GM12878 (cell line): ENCODE results near the gene MGLL. TPM values are rescaled to one million over a fixed set of nuclear protein-coding genes. Genes with fewer than 3 reads are reported as not detected.

Experiments used
- ATAC-seq: fragments of 200-7000 bp; cut with Tn5 transposase; 3 replicates; pipeline ENCODE4 v1.9.1; 2020; ENCODE audit warnings: mild to moderate bottlenecking, moderate library complexity
- BruUV-seq: library from RNA; stranded (reverse); fragments of 400-500 nt; replicated peaks from 2 replicates; lab custom pipeline; 2021; lab: Mats Ljungman, UMichigan
- CTCF ChIA-PET: fragments of 300-600 bp; sonication (Branson Sonifier 250); formaldehyde crosslinking; extraction: SDS; loops from one replicate; lab custom pipeline; 2021; ENCODE audit warnings: inconsistent platforms; lab: Yijun Ruan, JAX
- POLR2A ChIA-PET: fragments of 350-600 bp; formaldehyde crosslinking; extraction: SDS; loops from one replicate; lab custom pipeline; 2021; ENCODE audit warnings: inconsistent platforms; lab: Charles Lee
- RAD21 ChIA-PET: fragments of 300-600 bp; sonication (Branson Sonifier 250); formaldehyde crosslinking; loops from one replicate; lab custom pipeline; 2023; ENCODE audit warnings: antibody characterized with exemption; ENCODE audit not compliant: unreplicated experiment; lab: Charles Lee
- SMC1A ChIA-PET: fragments of 300-600 bp; sonication (Branson Sonifier 250); formaldehyde crosslinking; loops from one replicate; lab custom pipeline; 2023; ENCODE audit not compliant: unreplicated experiment, uncharacterized antibody; lab: Charles Lee
- DNase-seq: peaks from one replicate; pipeline ENCODE4 v3.0.0-alpha.2; 2011; ENCODE audit warnings: low read depth, low spot score
- FAIRE-seq: peaks from 3 replicates; lab custom pipeline; 2011; peaks lifted over from hg19 to GRCh38; lab: Jason Lieb, UNC
- H2AFZ ChIP-seq: 2 replicates; pipeline ENCODE4 v1.6.0; 2011; ENCODE audit warnings: low read depth, low read length, control low read depth; ENCODE audit not compliant: control insufficient read depth
- H3K27ac ChIP-seq: 2 replicates; pipeline ENCODE4 v1.5.1; 2011; ENCODE audit warnings: control low read depth; ENCODE audit not compliant: control insufficient read depth, insufficient read depth
- H3K27me3 ChIP-seq, 2 experiments: replicated peaks in 1 of 2; 2 replicates each; pipeline versions ENCODE4 v1.6.0 to v1.6.1; 2011; ENCODE audit warnings: low read length in 1 of 2; ENCODE audit not compliant: control insufficient read depth in 2 of 2, insufficient read depth in 2 of 2
- H3K36me3 ChIP-seq, 2 experiments: 2 replicates each; pipeline ENCODE4 v1.5.1; 2011; ENCODE audit warnings: low read length in 1 of 2; ENCODE audit not compliant: control insufficient read depth in 2 of 2, insufficient read depth in 2 of 2
- H3K4me1 ChIP-seq: 2 replicates; pipeline ENCODE4 v1.6.1; 2011; ENCODE audit warnings: mild to moderate bottlenecking, low read length, moderate library complexity, mixed read lengths; ENCODE audit not compliant: control insufficient read depth, insufficient read depth
- H3K4me2 ChIP-seq: 2 replicates; pipeline ENCODE4 v1.6.0; 2011; ENCODE audit warnings: control low read depth; ENCODE audit not compliant: control insufficient read depth, insufficient read depth
- H3K4me3 ChIP-seq: fragments of 200-600 bp; sonication (generic); 2 replicates; pipeline ENCODE4 v1.5.1; 2016
- H3K79me2 ChIP-seq: 2 replicates; pipeline ENCODE4 v1.6.0; 2011; ENCODE audit warnings: low read length; ENCODE audit not compliant: control insufficient read depth, insufficient read depth
- H3K9ac ChIP-seq: 2 replicates; pipeline ENCODE4 v1.8.0; 2011; ENCODE audit warnings: low read length, control low read depth, mixed read lengths; ENCODE audit not compliant: control insufficient read depth, insufficient read depth
- H3K9me3 ChIP-seq: replicated peaks from 3 replicates; pipeline ENCODE4 v1.5.1; 2011; ENCODE audit warnings: mild to moderate bottlenecking, low read length; ENCODE audit not compliant: control insufficient read depth, insufficient read depth
- H4K20me1 ChIP-seq: 2 replicates; pipeline ENCODE4 v1.6.0; 2011; ENCODE audit not compliant: control insufficient read depth, insufficient read depth
- IKZF2 ChIP-seq, 2 experiments: fragments of 450-650 bp; IDR thresholded peaks; 2 replicates each; pipeline ENCODE4 v1.6.1; 2017; ENCODE audit warnings: mild to moderate bottlenecking in 2 of 2, moderate library complexity in 2 of 2
- SREBF2 ChIP-seq: IDR thresholded peaks from 2 replicates; pipeline ENCODE4 v1.6.1; 2012; ENCODE audit warnings: mild to moderate bottlenecking, low read length
- TCF12 ChIP-seq: IDR thresholded peaks from 2 replicates; pipeline ENCODE4 v1.6.1; 2011; ENCODE audit warnings: low read depth, mild to moderate bottlenecking, low read length
- TCF3 ChIP-seq: IDR thresholded peaks from 2 replicates; pipeline ENCODE4 v1.6.1; 2012; ENCODE audit warnings: low read depth, mild to moderate bottlenecking, low read length, borderline replicate concordance; ENCODE audit not compliant: insufficient read depth
- WGBS: methylation state at CpG from one replicate; pipeline ENCODE4 v1.1.6; 2016; ENCODE audit warnings: low lambda C conversion rate; ENCODE audit not compliant: insufficient replicate concordance, insufficient coverage; ENCODE audit errors: missing lambda C conversion rate; 5-methylcytosine and 5-hydroxymethylcytosine counted together
- in situ Hi-C: fragments of 300-500 bp; cut with MboI; formaldehyde crosslinking; loops from 9 replicates; pipeline ENCODE4 v1.14.3; 2018; ENCODE audit warnings: mixed read lengths
- intact Hi-C: fragments of 100-400 bp; cut with micrococcal nuclease; formaldehyde crosslinking; loops from one replicate; pipeline ENCODE4 v1.14.2; 2022; ENCODE audit not compliant: unreplicated experiment
- polyA plus RNA-seq, 11 experiments: library from polyadenylated mRNA; depleted of rRNA in 4 of 11; unstranded in 6 of 11; stranded (reverse) in 5 of 11; fragments of >200 nt; fragmentation: Nextera tagmentation in 4 of 11; fragmentation: Illumina TruSeq in 1 of 11; extraction: Ambion mirVana in 4 of 11; extraction: Trizol in 1 of 11; gene quantifications; 1 replicate in 1 of 11; 2 replicates in 10 of 11; pipeline versions ENCODE4 v1.2.1 to v1.2.3, GENCODE V29; 2011 to 2016; ENCODE audit warnings: inconsistent platforms in 2 of 11, missing spikeins in 2 of 11, low read depth in 1 of 11
- total RNA-seq, 4 experiments: library from RNA; depleted of rRNA in 3 of 4; stranded (reverse); fragments of >200 nt in 3 of 4; fragmentation: Illumina TruSeq in 1 of 4; extraction: Trizol in 1 of 4; gene quantifications; 2 replicates each; pipeline versions ENCODE4 v1.2.1 to v1.2.3, GENCODE V29; 2013 to 2021
- TF ChIP-seq, protein P1 (sequence below): fragments of 150-350 bp; IDR thresholded peaks from 2 replicates; pipeline ENCODE4 v1.6.1; 2014; ENCODE audit warnings: mild to moderate bottlenecking, low read depth, low read length

Gene MGLL
- total and polyA plus RNA-seq, 10 of the 15 experiments (the other 5 are each of a cell fraction or from before 2014, with no cell fraction given), result 44.9 to 177 (median 72.9) TPM

DNA sequence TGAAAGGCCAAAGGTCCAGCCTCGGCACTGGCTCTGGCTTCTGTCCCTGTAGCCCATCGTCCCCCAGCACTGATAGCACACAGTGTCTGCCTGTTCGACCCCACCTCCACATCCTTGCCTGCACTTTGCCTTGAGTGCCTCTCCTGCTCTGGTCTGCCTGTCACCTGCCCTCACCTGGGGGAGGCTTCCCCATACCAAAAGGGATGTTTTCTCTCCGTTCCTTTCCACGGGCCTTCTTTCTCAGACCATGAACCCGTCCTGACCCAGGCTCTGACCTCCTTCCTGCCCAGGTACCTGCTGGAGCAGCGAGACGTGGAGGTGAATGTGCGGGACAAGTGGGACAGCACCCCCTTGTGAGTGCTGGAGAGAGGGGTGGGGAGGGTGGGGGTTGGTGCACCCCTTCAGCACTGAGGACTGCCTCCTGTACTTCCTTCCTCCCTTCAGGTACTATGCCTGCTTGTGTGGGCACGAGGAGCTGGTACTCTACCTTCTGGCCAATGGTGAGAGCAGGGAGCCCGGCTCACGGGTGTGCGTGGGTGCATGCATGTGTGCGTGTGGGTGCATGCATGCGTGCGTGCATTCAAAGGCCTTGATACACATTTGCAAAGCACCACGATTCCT, 148.1 kb downstream of the MGLL start:
- POLR2A ChIA-PET, result no interaction called here
- intact Hi-C loops (no loop called here), in situ Hi-C loops (no loop called here)
- TF ChIP-seq TCF3 (0 out of 2 replicates have a peak, but pooled peaks have one; percentile 38), IKZF2 (IDR thresholded peaks at IDR 0.05) (no peak), SREBF2 (no peak), TCF12 (no peak)
- TF ChIP-seq, protein P1, sequence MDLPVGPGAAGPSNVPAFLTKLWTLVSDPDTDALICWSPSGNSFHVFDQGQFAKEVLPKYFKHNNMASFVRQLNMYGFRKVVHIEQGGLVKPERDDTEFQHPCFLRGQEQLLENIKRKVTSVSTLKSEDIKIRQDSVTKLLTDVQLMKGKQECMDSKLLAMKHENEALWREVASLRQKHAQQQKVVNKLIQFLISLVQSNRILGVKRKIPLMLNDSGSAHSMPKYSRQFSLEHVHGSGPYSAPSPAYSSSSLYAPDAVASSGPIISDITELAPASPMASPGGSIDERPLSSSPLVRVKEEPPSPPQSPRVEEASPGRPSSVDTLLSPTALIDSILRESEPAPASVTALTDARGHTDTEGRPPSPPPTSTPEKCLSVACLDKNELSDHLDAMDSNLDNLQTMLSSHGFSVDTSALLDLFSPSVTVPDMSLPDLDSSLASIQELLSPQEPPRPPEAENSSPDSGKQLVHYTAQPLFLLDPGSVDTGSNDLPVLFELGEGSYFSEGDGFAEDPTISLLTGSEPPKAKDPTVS, result no peak
- CTCF ChIA-PET, result no interaction called here
- H2AFZ ChIP-seq, result no peak overlapping the region
- WGBS, result 59% methylated on average over 17 of the region's 17 CpGs
- H3K9me3 ChIP-seq, result no peaks in the 10 kb centered on the region
- peaks cover 7% of the 10 kb centered on the region for H3K79me2 ChIP-seq
- H3K9ac ChIP-seq, result no peak overlapping the region
- no peaks in the 10 kb centered on the region for H4K20me1 ChIP-seq
- no peaks in the 10 kb centered on the region for H3K27me3 ChIP-seq
- DNase-seq, result no peak
- no peak for ATAC-seq
- SMC1A ChIA-PET, result interaction anchor here (0.6 kb wide), 1 partner anchor 71 kb away, joined by 3 read pairs; no protein-coding TSS in a partner anchor
- RAD21 ChIA-PET, result no interaction called here
- peaks cover 19% of the 10 kb centered on the region for H3K4me1 ChIP-seq
- no peak overlapping the region for H3K27ac ChIP-seq
- H3K4me2 ChIP-seq, result 0 out of 2 replicates have a peak overlapping the region, but pooled peaks have one; percentile 25
- FAIRE-seq, result no peak
- H3K4me3 ChIP-seq, result no peak overlapping the region
- no TSS peak for BruUV-seq
- H3K36me3 ChIP-seq, result no peaks in the 10 kb centered on the region
